ENCODE results near the gene NCKAP5L.

Gene NCKAP5L

DNA sequence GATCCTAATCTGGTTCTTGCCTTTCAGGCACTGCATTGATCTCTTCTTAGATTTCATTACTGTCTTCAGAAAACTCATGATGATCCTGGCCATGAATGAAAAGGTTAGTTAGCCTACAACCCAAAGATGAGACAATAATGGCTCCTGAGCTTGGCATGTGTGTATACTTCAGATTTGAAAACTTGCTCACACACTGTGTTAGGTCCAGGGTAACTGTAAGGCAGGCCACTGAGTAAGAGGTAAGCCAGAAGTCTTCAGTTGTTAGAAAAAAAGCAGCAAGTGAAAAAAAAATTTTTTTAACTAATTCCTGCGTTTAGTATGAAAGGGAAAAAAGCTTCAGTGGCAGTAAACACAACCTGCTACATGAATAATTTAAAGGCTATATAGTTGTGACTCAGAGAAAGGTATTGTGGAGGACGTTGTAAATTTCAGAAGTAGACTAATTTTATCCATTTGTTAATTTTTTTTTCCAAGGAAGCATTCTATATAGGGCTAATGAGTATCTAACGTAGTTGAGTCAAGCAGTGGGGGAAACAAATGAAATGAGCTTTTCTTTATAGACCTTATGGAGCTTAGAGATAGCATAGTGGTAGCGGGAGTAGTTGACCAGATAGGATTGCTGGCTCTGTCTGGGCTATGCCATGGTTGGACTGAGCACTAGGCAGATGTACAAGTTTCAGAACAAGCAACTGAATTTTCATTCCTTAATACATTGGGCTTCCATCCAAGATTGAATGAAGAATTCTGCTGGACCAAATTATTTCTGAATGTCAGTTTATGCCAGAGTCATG, 66.3 kb downstream of the NCKAP5L start:
- H3K4me1 Mint-ChIP-seq (ENCODE audit: low read depth in 2 of 2): peaks cover 22 to 48% of the 10 kb centered on the region in 2 donors
- no peaks in the 10 kb centered on the region for H3K9me3 Mint-ChIP-seq
- H3K27me3 Mint-ChIP-seq: no peaks in the 10 kb centered on the region
- DNase-seq (no peak), ATAC-seq (replicated peaks) (no peak)
- H3K4me3 Mint-ChIP-seq: peak overlapping the region in 1 of 2 donors; percentile 19
- peaks cover 88% of the 10 kb centered on the region for H3K36me3 Mint-ChIP-seq (ENCODE audit: insufficient read depth)
- H3K27ac Mint-ChIP-seq: peak overlapping the region in 1 of 2 donors; percentile 75

DNA sequence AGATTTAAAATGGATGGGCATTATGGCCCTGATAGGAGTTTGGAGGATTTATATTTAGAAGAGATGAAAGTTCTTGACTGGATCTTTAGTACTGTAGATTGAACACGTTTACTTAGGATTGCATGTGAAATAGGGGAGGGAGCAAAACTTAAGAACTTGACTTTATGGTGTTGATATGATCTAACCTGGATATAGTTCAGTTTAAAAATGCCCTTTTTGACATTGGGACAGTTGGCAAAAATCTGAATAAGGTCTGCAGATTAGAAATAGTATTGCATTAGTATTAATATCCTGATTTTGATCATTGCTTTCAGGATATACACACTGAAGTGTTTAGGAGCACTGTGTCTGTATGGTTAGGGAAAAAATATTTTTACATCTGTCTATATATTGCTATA, 77.2 kb downstream of the NCKAP5L start:
- DNase-seq (no peak), ATAC-seq (replicated peaks) (no peak)
- H3K36me3 Mint-ChIP-seq (ENCODE audit: insufficient read depth): peaks cover 55% of the 10 kb centered on the region
- peak overlapping the region; percentile 38 to 75 for H3K27ac Mint-ChIP-seq
- H3K9me3 Mint-ChIP-seq: no peaks in the 10 kb centered on the region
- H3K27me3 Mint-ChIP-seq: no peaks in the 10 kb centered on the region
- H3K4me1 Mint-ChIP-seq (ENCODE audit: low read depth in 2 of 2): peaks cover 45 to 65% of the 10 kb centered on the region in 2 donors
- H3K4me3 Mint-ChIP-seq: peak overlapping the region; percentile 55 to 62

DNA sequence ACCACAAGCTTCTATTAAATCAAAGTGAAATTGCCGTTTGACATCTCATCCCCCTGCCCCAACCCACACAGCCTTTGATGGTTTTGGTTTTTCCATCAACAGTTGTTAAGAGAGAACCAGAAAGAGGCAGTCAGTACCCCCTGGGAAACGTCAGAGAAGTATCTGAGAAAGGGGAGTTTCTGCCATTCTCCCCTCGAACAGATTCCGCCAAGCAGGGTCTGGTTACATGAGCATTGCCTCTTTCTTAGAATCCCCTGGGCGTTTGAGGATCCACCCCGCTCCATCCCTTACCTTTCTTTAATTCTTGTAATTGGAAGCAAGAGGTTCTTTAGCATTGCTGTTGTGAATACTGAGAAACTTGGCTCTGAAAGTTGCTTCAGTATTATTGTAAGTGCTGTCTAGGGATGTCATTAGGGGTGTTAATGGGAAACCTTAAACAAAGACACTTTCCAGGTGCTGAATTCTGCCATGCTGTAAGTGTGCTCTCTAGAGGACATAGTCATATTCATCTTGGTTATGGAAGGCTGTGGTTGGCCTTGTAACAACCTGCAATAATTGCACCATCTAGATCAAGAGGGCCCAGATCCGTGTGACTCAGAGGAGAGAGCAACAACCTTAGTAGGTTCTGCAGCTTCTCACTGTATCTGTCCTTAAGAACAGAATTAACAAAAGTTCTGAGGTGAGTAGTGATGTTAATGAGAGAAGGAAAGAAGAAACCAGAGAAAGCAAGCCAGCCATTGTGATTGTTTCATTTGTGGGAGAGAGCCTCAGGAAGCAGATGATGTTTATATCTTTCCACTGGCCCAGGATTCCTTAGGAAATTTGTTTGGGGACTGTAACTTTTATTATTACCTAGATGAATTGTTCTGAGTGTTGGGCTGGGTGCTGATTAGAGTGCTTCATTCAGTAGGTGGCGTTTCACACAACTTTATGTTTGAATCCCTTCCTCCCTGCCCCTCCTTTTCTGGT, 77.9 kb downstream of the NCKAP5L start:
- Mint-ChIP-seq H3K9me3 (no peaks in the 10 kb centered on the region), H3K27ac (peak overlapping the region; percentile 38 to 75), H3K27me3 (no peaks in the 10 kb centered on the region), H3K36me3 (ENCODE audit: insufficient read depth) (peaks cover 48% of the 10 kb centered on the region), H3K4me1 (ENCODE audit: low read depth in 2 of 2) (peaks cover 45 to 70% of the 10 kb centered on the region in 2 donors), H3K4me3 (peak overlapping the region; percentile 55 to 62)
- DNase-seq (no peak), ATAC-seq (replicated peaks) (peak; percentile 91)

DNA sequence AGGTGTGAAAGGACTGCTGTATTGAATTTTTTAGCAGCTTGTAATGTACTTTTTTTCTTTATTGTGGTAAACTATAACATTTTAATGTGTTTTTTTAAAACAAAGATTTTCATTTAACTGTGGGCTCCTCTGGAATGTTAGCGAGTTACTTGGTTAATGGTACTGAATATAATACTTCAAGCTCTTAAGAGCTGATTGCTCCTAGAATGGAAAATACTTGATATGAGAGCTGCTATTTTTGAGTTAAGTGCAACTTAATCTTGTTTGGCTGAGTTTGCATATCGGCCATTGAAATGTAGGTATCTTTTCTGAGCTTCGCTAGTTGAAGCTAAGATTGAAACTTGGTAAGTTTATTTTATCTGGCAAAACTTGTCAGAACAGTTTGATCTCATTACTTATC, 79.4 kb downstream of the NCKAP5L start:
- Mint-ChIP-seq H3K27ac (peak overlapping the region; percentile 38 to 75), H3K4me1 (ENCODE audit: low read depth in 2 of 2) (peaks cover 54 to 81% of the 10 kb centered on the region in 2 donors), H3K4me3 (peak overlapping the region; percentile 55 to 62), H3K9me3 (no peaks in the 10 kb centered on the region), H3K27me3 (no peaks in the 10 kb centered on the region), H3K36me3 (ENCODE audit: insufficient read depth) (peaks cover 40% of the 10 kb centered on the region)
- DNase-seq (no peak), ATAC-seq (replicated peaks) (no peak)

DNA sequence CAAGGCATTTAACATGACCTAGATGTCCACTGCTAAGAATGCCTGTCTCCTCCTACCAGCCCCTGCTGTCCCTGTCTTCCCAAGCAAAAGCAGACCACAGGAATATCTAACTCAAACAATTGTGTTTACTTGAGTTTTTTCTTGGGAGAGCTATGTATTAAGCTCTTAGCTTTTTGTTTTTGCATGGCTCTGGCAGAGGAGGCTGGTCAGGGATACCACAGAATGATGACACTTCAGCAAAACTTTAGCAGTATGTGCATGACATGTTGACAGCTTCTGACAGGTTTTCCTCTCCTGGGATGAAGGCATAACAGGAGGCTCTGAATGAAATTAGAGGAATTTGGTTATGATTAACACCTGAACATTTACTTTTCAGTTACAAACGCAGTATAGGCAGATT, 79.9 kb downstream of the NCKAP5L start:
- no peaks in the 10 kb centered on the region for H3K27me3 Mint-ChIP-seq
- peaks cover 57 to 83% of the 10 kb centered on the region in 2 donors for H3K4me1 Mint-ChIP-seq (ENCODE audit: low read depth in 2 of 2)
- peak overlapping the region; percentile 38 to 75 for H3K27ac Mint-ChIP-seq
- ATAC-seq (replicated peaks) (no peak), DNase-seq (no peak)
- H3K4me3 Mint-ChIP-seq: peak overlapping the region; percentile 38 to 62
- peaks cover 39% of the 10 kb centered on the region for H3K36me3 Mint-ChIP-seq (ENCODE audit: insufficient read depth)
- no peaks in the 10 kb centered on the region for H3K9me3 Mint-ChIP-seq

DNA sequence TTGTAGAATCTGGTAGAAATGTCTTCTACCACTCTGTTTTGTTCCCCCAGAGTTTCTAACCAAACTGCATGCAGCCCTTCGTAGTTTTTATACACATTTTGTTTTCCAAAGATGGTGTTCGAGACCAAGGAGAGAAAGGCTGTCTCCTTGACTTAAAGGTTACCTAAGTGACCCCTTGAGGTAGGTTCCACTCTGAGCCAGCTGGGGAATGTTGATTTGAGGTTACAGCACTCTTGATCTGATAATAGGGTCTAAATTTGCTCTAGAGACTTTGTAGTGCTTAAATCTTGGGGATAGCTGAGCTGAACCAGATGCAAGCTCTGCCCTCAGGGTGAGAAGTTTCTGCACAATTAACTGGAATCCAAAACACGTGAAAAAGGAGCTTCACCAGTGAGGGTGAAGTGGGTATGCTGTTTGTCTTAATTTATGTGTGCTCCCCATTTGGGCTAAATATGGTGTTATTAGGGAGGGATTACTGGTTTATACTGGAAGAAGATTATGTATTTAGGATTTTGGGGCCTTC, 83.8 kb downstream of the NCKAP5L start:
- peak overlapping the region; percentile 26 to 63 for H3K4me3 Mint-ChIP-seq
- no peaks in the 10 kb centered on the region for H3K27me3 Mint-ChIP-seq
- DNase-seq (no peak), ATAC-seq (replicated peaks) (no peak)
- peaks cover 55 to 68% of the 10 kb centered on the region in 2 donors for H3K4me1 Mint-ChIP-seq (ENCODE audit: low read depth in 2 of 2)
- peaks cover 44% of the 10 kb centered on the region for H3K36me3 Mint-ChIP-seq (ENCODE audit: insufficient read depth)
- no peaks in the 10 kb centered on the region for H3K9me3 Mint-ChIP-seq
- H3K27ac Mint-ChIP-seq: peak overlapping the region; percentile 66 to 93

DNA sequence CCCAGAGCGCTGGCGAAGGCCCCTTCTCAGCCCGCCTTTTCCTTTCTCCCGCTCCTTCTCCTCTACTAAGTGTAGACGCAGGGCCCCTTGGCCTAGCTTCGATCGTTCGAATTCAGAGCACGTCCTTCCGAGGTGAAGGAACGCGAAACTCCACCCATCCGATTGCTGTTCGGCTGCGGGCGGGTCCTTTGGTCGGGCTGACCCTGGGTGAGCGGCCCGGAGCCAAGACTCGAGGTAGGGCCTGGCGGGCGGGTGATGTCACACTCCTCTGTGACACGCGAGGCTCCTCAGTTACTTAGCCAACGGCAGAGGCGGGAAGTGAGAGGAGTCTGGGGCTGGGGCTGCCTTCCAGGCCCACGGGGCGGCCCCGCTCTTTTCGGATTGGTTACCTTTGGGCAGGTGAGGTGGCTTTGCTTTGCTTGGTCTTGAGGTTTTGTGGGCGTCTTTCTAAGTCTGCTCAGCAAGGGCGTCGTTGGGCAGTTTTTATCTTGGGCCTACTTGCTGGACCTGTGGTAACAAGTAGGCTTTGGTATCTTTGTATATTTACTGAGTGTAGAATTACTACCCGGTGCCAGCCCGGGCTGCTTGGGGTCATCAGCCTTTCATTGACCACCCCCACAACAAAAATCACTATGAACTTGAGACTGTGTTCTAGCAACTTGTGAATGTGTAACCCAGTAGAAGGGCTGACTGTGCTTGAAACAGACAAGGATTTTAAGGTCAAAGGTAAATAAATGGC, 86.2 kb downstream of the NCKAP5L start:
- peak; percentile 73 for ATAC-seq (replicated peaks)
- Mint-ChIP-seq H3K27ac (peak overlapping the region; percentile 93 to 95), H3K4me1 (ENCODE audit: low read depth in 2 of 2) (peaks cover 42 to 49% of the 10 kb centered on the region in 2 donors), H3K36me3 (ENCODE audit: insufficient read depth) (peaks cover 37% of the 10 kb centered on the region), H3K27me3 (no peaks in the 10 kb centered on the region), H3K9me3 (no peaks in the 10 kb centered on the region), H3K4me3 (peak overlapping the region; percentile 80 to 83)
- peak; percentile 85 to 89 (median 89) for DNase-seq
